ENCODE measurements around the gene ACSL4.
A peak's percentile ranks its signal among the peaks of the same experiment; 100 is the strongest.
"Not testable (repeated sequence)": the region's sequence is repeated elsewhere in the genome, so short reads cannot be mapped to it uniquely, and the experiment has no call there.

ACSL4 gene

GRCh38 chrX:109724971-109725370 is 8.1 kb downstream of the ACSL4 start:
- not testable (repeated sequence) for DNase-seq

- peak; percentile 75 for DNase-seq
These were observed 12.1 kb downstream of the ACSL4 start for GRCh38 chrX:109720947-109721346.

GRCh38 chrX:109719264-109719663 is 13.8 kb downstream of the ACSL4 start:
- no peak for DNase-seq

- no peak for DNase-seq
These were observed 16.5 kb downstream of the ACSL4 start for GRCh38 chrX:109716431-109717028.

- no peak for DNase-seq
These were observed 18.6 kb downstream of the ACSL4 start for GRCh38 chrX:109714340-109714958.

GRCh38 chrX:109710181-109710580 is 22.9 kb downstream of the ACSL4 start:
- DNase-seq: no peak

GRCh38 chrX:109709129-109709631 is 23.9 kb downstream of the ACSL4 start:
- peak; percentile 83 for DNase-seq

- DNase-seq: no peak
These were observed 25.3 kb downstream of the ACSL4 start for GRCh38 chrX:109707720-109708119.

- peak; percentile 70 for DNase-seq
These were observed 25.7 kb downstream of the ACSL4 start for GRCh38 chrX:109707319-109707718.

GRCh38 chrX:109704563-109704962 is 28.5 kb downstream of the ACSL4 start:
- DNase-seq: no peak

- DNase-seq: no peak
These were observed 35.2 kb downstream of the ACSL4 start for GRCh38 chrX:109697855-109698254.

GRCh38 chrX:109696146-109696740 is 36.8 kb downstream of the ACSL4 start:
- DNase-seq: no peak

- no peak for DNase-seq
These were observed 37.4 kb downstream of the ACSL4 start for GRCh38 chrX:109695637-109696036.

- no peak for DNase-seq
These were observed 41.3 kb downstream of the ACSL4 start for GRCh38 chrX:109691752-109692151.

GRCh38 chrX:109691277-109691676 is 41.8 kb downstream of the ACSL4 start:
- peak; percentile 21 for DNase-seq

- DNase-seq: no peak
These were observed 45.2 kb downstream of the ACSL4 start for GRCh38 chrX:109687903-109688302.

- no peak for DNase-seq
These were observed 47.4 kb downstream of the ACSL4 start for GRCh38 chrX:109685656-109686078.

GRCh38 chrX:109684136-109684535 is 48.9 kb downstream of the ACSL4 start:
- DNase-seq: no peak

- DNase-seq: no peak
These were observed 51.5 kb downstream of the ACSL4 start for GRCh38 chrX:109681475-109682081.

- DNase-seq: no peak
These were observed 53.2 kb downstream of the ACSL4 start for GRCh38 chrX:109679820-109680219.

- DNase-seq: no peak
These were observed 60.8 kb downstream of the ACSL4 start for GRCh38 chrX:109672239-109672638.

- not testable (repeated sequence) for DNase-seq
These were observed 61.9 kb downstream of the ACSL4 start for GRCh38 chrX:109671170-109671569.

- DNase-seq: no peak
These were observed 65.1 kb downstream of the ACSL4 start for GRCh38 chrX:109667986-109668385.
